Amniotic epithelial cell (primary cell): ENCODE measurements around the gene GALNT11.
"Not testable (repeated sequence)": the region's sequence is repeated elsewhere in the genome, so short reads cannot be mapped to it uniquely, and the experiment has no call there.

Source experiments
- DNase-seq: peaks from one replicate; pipeline ENCODE4 v3.0.0-alpha.2; 2010; ENCODE audit warnings: low read depth

GALNT11 gene

DNA sequence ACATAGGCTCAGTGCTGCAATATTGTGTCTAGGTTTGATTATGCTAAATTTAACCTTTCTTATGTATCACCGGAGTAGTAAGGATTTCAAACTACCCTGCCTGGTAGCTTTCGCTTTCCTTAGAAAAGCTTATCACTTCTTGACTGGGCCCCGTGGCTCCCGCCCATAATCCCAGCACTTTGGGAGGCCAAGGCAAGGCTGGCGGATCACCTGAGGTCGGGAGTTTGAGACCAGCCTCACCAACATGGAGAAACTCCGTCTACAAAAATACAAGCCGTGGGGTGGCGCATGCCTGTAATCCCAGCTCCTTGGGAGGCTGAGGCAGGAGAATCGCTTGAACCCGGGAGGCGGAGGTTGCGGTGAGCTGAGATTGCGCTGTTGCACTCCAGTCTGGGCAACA lies 49.9 kb downstream of the GALNT11 start:
- DNase-seq: not testable (repeated sequence)

DNA sequence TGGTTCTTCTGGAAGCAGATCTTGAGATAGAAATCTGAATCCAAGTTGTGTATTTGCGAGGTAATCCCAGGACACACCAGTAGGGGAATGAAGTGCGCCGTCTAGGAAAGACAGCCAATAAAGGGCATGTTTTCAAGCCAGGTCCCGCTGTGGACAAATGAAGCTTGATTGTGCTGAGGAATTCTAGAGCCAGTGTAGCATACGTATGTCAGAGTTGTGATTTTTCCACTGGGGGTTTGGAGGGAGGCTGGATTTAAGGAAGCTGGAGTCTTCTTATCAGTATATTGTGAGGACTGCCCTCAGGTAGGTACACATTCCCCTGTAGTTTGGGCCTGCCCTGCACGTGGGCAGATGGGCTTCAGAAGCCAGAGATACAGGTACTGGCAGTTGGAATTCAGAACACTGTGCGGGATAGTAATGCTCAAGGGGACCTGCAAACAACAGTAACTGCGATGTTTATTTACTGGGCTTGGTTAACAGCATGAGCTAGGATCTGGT lies 50.9 kb downstream of the GALNT11 start:
- DNase-seq: peak; percentile 33

GRCh38 chr7:152076940-152077933 lies 51.8 kb downstream of the GALNT11 start:
- DNase-seq: peak; percentile 27

- DNase-seq: no peak
These were observed 52.6 kb downstream of the GALNT11 start for GRCh38 chr7:152078025-152078424.

GRCh38 chr7:152078786-152079185 lies 53.3 kb downstream of the GALNT11 start:
- DNase-seq: no peak

DNA sequence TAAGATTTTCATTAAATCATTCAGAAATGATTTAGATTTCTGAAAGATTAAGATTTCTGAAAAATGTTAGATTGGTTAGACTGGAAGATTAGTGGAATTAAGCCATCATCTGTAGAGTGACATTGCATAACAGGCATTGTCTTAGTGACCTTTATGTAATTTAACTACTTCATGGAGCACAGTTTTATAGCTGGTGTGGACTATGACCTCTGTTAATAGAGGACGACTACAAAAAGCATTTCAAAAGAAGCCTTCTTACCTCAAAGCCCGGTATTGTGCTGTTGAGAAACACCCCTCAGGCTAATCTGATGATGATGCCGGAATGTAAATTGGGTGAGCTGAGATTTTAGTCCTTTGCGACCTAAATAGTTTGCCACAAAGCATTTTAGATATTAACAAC lies 55.6 kb downstream of the GALNT11 start:
- no peak for DNase-seq

- DNase-seq: not testable (repeated sequence)
These were observed 56.7 kb downstream of the GALNT11 start for GRCh38 chr7:152082073-152082721.

DNA sequence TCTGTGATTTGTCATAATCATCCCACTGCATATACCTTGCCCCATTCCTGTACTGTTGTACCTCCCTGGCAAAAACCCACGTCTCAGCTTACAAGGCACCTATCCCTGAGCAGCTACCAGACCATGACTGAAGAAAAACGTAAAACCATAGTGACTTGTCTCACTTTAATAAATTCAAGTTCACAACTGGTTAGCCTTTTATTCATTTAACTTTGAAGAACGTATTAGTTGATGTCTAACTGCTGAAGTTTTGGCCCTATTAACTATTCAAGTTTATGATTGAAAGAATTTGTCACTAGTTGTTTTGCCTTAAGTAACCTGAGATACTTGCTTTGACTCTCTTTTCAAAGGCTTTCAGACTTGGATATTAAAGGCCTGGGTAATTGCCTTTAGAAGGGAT lies 59.7 kb downstream of the GALNT11 start:
- no peak for DNase-seq

- no peak for DNase-seq
These were observed 61.0 kb downstream of the GALNT11 start for GRCh38 chr7:152086513-152086912.

- DNase-seq: no peak
These were observed 63.7 kb downstream of the GALNT11 start for GRCh38 chr7:152089183-152089582.

GRCh38 chr7:152090747-152091146 lies 65.3 kb downstream of the GALNT11 start:
- DNase-seq: no peak

DNA sequence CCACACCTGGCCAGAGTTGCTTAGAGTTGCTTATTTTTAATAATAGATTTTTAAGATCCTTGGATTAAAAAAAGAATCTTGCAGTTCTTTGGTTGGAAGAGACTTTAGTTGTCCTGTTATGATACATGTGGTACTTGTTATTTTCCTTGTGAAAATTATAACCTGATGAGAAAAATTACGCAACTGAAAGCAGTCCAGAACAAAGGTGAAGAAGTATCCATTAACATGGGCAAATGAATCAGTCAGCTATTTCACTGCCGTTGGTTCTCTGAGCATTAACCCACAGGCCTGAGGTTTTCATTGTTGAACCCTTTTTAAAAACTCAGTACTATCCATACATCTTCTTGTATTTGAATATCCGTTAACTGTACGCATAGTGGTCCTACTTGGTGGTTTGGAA lies 68.2 kb downstream of the GALNT11 start:
- DNase-seq: no peak

- DNase-seq: no peak
These were observed 70.3 kb downstream of the GALNT11 start for GRCh38 chr7:152095771-152096170.

- DNase-seq: no peak
These were observed 71.9 kb downstream of the GALNT11 start for GRCh38 chr7:152097330-152097729.

DNA sequence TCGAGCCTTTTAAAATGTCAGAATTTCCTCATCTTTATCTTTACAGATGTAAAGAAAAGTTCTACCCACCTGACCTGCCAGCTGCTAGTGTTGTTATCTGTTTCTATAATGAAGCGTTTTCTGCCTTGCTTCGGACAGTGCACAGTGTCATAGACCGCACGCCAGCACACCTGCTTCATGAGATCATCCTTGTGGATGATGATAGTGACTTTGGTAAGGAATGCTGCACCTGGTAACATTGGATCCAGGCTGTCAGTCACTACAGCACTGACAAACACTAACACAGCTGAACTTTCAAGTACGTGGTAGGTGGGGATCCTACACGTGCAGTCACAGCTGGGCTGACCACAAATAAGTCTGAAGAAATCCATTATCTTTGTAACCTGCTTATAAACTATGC lies 77.6 kb downstream of the GALNT11 start:
- DNase-seq: no peak

DNA sequence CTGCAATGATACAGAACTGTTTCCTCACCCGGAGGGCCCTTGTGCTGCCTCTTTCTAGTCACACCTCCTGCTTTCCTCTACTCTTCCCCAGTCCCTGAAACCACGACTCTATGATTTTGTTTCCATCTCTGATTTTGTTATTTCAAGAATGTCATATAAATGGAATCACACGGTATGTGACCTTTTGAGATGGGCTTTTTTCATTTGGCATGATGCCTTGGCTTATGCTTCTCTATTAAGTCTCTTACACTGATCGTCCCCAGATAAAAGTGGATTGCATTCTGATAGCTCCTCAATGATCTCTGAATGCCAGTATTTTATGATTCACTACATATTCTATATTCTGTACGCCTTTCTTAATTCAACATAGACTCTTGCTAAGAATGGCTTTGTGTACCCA lies 78.2 kb downstream of the GALNT11 start:
- no peak for DNase-seq

GRCh38 chr7:152105205-152105604 lies 79.7 kb downstream of the GALNT11 start:
- no peak for DNase-seq

GRCh38 chr7:152106990-152107389 lies 81.5 kb downstream of the GALNT11 start:
- no peak for DNase-seq

DNA sequence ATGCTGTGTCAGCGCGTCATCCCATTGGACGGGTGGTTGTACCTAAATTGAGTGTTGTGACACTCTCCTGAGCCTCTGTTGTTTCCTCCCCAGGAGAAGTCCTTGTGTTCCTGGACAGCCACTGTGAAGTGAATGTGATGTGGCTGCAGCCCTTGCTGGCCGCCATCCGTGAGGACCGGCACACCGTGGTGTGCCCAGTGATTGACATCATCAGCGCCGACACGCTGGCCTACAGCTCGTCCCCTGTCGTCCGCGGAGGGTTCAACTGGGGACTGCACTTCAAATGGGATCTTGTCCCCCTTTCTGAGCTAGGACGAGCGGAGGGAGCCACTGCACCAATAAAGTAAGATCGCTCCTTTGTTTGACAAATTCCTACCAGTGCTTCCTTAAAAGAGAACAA lies 82.5 kb downstream of the GALNT11 start:
- DNase-seq: no peak

GRCh38 chr7:152108359-152108758 lies 82.9 kb downstream of the GALNT11 start:
- no peak for DNase-seq

DNA sequence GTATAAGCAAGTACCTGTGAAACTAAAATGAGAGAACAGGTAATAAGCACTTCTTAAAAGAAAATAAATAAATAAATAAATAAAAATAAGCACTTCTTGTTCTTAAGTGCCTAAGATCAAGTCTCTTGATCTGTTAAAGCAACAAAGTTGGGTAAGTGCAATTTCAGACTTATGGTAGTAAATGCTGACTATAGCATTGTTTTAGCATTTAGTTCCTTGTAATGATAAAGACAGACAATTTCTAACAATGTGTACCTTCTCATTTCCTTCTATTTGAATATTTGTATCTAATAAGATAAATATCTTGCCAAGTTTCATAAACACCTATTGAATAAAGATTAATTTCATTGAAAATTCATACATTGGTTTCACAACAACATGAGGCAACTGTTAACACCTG lies 87.4 kb downstream of the GALNT11 start:
- no peak for DNase-seq

DNA sequence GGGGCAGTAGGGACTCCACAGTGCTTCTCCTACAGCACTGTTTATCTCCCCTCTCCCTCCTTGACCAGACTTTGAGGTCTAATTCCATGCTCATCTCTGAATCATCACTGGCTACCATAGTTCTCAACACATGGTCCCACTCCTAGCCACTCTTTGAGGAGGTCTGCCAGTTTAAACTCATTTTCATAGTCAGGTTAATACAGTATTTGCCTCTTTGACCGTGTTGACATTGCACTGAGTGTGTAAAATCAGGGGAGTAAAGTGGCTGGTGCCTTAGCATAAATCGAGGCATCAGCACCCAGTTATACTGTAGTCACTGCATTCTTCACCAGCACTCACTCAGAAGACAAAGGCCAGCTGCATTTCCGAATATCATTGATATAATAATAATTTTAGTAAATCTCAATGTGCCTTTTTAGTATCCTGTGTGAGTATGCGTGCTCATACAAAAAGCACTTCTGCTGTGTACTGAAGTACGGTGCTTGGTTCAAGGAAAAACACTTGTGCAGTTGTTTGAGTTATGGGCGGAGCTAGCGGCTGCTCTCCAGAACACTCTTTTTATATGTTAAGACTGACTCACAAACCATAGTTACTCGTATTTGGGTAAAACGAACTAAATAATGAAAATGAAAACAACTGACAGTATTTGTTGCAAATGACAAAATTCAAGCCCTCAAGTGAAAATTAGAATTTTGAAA lies 89.7 kb downstream of the GALNT11 start:
- DNase-seq: no peak

- no peak for DNase-seq
These were observed 91.9 kb downstream of the GALNT11 start for GRCh38 chr7:152117356-152117755.
